HepG2 (cell line): ENCODE measurements around the gene MRPS31. TPM values are rescaled to one million over a fixed set of nuclear protein-coding genes. Genes with fewer than 3 reads are reported as not detected.
A peak's percentile ranks its signal among the peaks of the same experiment; 100 is the strongest.

ENCODE experiments used
- DPF2 ChIP-seq: sonication (generic); formaldehyde crosslinking; IDR thresholded peaks from 2 replicates; pipeline ENCODE4 v1.4.0; 2020; ENCODE audit warnings: mild to moderate bottlenecking, low read depth, missing genetic modification reagents, borderline replicate concordance
- ISL2 ChIP-seq: sonication (generic); formaldehyde crosslinking; IDR thresholded peaks from 2 replicates; pipeline ENCODE4 v1.5.0; 2020; ENCODE audit warnings: missing genetic modification reagents
- KDM6A ChIP-seq: IDR thresholded peaks from 2 replicates; pipeline ENCODE4 v1.6.1; 2016; ENCODE audit warnings: low read depth
- MBD4 ChIP-seq: IDR thresholded peaks from 2 replicates; pipeline ENCODE4 v1.6.1; 2012; ENCODE audit warnings: low read length, inconsistent platforms, borderline replicate concordance
- MZF1 ChIP-seq: sonication (generic); formaldehyde crosslinking; IDR thresholded peaks from 2 replicates; pipeline ENCODE4 v1.8.1; 2023; ENCODE audit warnings: mild to moderate bottlenecking, missing genetic modification reagents, borderline replicate concordance
- PPARG ChIP-seq: conservative IDR thresholded peaks from 2 replicates; pipeline ENCODE4 v1.6.1; 2016; ENCODE audit warnings: missing biosample characterization, missing genetic modification reagents
- ZBTB34 ChIP-seq: sonication (generic); formaldehyde crosslinking; IDR thresholded peaks from 2 replicates; pipeline ENCODE4 v1.8.0; 2022; ENCODE audit warnings: mild to moderate bottlenecking, missing genetic modification reagents
- ZGPAT ChIP-seq: IDR thresholded peaks from 2 replicates; pipeline ENCODE4 v1.6.1; 2016; ENCODE audit warnings: mild to moderate bottlenecking
- ZNF20 ChIP-seq: sonication (generic); formaldehyde crosslinking; IDR thresholded peaks from 2 replicates; pipeline ENCODE4 v1.4.0; 2020; ENCODE audit warnings: mild to moderate bottlenecking, moderate library complexity, missing genetic modification reagents
- ZNF256 ChIP-seq: sonication (generic); formaldehyde crosslinking; conservative IDR thresholded peaks from 2 replicates; pipeline ENCODE4 v1.4.0; 2020; ENCODE audit warnings: missing genetic modification reagents
- ZNF280B ChIP-seq: sonication (generic); formaldehyde crosslinking; IDR thresholded peaks from 2 replicates; pipeline ENCODE4 v1.5.0; 2020; ENCODE audit warnings: missing genetic modification reagents, mild to moderate bottlenecking, borderline replicate concordance
- ZNF317 ChIP-seq: sonication (generic); formaldehyde crosslinking; IDR thresholded peaks from 2 replicates; pipeline ENCODE4 v1.5.0; 2020; ENCODE audit warnings: mild to moderate bottlenecking, missing genetic modification reagents
- ZNF367 ChIP-seq: sonication (generic); formaldehyde crosslinking; IDR thresholded peaks from 2 replicates; pipeline ENCODE4 v1.4.0; 2020; ENCODE audit warnings: missing genetic modification reagents, borderline replicate concordance
- ZNF460 ChIP-seq: sonication (generic); formaldehyde crosslinking; IDR thresholded peaks from 2 replicates; pipeline ENCODE4 v1.5.1; 2020; ENCODE audit warnings: missing genetic modification reagents, mild to moderate bottlenecking, borderline replicate concordance
- ZNF678 ChIP-seq: sonication (generic); formaldehyde crosslinking; IDR thresholded peaks from 2 replicates; pipeline ENCODE4 v1.4.0; 2020; ENCODE audit warnings: mild to moderate bottlenecking, missing genetic modification reagents
- ZNF709 ChIP-seq: sonication (generic); formaldehyde crosslinking; IDR thresholded peaks from 2 replicates; pipeline ENCODE4 v1.5.0; 2020; ENCODE audit warnings: mild to moderate bottlenecking, missing genetic modification reagents
- ZNF737 ChIP-seq: sonication (generic); formaldehyde crosslinking; IDR thresholded peaks from 2 replicates; pipeline ENCODE4 v1.5.0; 2020; ENCODE audit warnings: missing genetic modification reagents, mild to moderate bottlenecking, borderline replicate concordance
- ZNF766 ChIP-seq: sonication (generic); formaldehyde crosslinking; IDR thresholded peaks from 2 replicates; pipeline ENCODE4 v1.5.0; 2020; ENCODE audit warnings: missing genetic modification reagents, borderline replicate concordance
- ZNF776 ChIP-seq: sonication (generic); formaldehyde crosslinking; IDR thresholded peaks from 2 replicates; pipeline ENCODE4 v1.4.0; 2020; ENCODE audit warnings: mild to moderate bottlenecking, missing genetic modification reagents
- polyA plus RNA-seq, 8 experiments: library from polyadenylated mRNA; depleted of rRNA in 3 of 8; stranded (reverse) in 7 of 8; unstranded in 1 of 8; fragments of >200 nt; fragmentation: Illumina TruSeq in 4 of 8; extraction: Trizol in 4 of 8; gene quantifications; 2 replicates each; pipeline versions ENCODE4 v1.2.1 to v1.2.3, GENCODE V29; 2011 to 2016; ENCODE audit warnings: low read depth in 4 of 8, missing spikeins in 1 of 8, mixed read lengths in 1 of 8; ENCODE audit not compliant: insufficient read depth in 1 of 8
- total RNA-seq, 5 experiments: library from RNA; depleted of rRNA; stranded (reverse); fragments of >200 nt; fragmentation: Illumina TruSeq; extraction: Trizol; gene quantifications; 2 replicates each; pipeline ENCODE4 v1.2.3, GENCODE V29; 2016; ENCODE audit warnings: low read depth in 1 of 5
- TF ChIP-seq, protein P1 (sequence below): IDR thresholded peaks from 2 replicates; pipeline ENCODE4 v1.6.1; 2016; ENCODE audit warnings: mild to moderate bottlenecking, missing biosample characterization, missing genetic modification reagents
- TF ChIP-seq, protein P2 (sequence below): sonication (generic); formaldehyde crosslinking; IDR thresholded peaks from 2 replicates; pipeline ENCODE4 v1.9.0; 2022; ENCODE audit warnings: missing genetic modification reagents, mild to moderate bottlenecking, borderline replicate concordance
- TF ChIP-seq, protein P3 (sequence below): IDR thresholded peaks from 2 replicates; pipeline ENCODE4 v1.6.1; 2016; ENCODE audit warnings: missing genetic modification reagents, missing compliant biosample characterization

MRPS31 gene
- total and polyA plus RNA-seq, 2 of the 13 experiments (the other 11 are each of a cell fraction or from before 2014, with no cell fraction given): 23.7 to 34.1 TPM

DNA sequence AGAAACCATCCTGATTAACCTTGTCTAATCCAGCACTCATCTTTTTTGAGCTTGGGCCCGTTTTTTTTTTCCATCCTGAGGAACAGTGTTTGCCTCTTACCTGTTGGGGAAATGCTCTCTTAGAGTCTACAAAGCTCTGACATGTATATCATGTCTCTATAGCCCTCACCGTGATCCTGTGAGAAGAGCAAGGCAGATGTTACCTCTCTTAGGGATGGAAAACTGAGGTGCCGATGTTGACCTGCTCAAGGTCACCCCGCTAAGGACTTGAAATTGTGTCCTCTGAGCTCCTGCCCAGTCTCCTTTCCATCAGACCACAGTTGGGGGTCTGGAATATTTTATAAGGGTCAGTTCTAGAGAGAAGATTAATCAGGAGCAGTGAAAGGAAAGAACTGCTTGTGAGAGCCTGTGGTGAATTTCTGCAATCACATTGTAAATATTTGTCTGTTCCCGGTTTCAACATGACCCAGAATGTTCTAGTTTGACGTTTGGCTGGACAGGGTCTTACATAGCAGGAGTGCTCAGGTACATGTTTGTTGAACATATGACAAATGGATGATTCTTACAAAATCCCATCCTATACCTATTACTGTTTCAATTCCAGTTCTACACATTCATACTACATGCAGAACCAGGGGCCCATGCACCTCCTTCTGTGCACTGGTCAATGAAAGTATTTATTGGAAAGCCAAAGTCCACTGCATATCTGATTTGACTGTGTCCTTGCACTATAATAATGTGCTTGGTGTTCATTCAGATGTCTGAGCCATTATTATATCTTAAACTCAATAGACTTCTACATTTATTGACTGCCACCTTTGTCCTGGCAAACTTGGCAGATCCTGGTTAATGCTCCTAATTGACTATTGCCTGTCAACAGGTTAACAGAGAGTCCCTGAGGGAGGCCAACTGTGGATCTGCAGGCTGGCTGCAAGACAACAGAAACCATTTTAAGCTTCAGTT lies 30.5 kb upstream of the MRPS31 start (continued):
- TF ChIP-seq ZNF460 (CRISPR knock-in tag) (no peak), ZNF367 (no peak), ISL2 (CRISPR knock-in tag) (peak; percentile 51), MBD4 (no peak), ZNF709 (CRISPR knock-in tag) (0 out of 2 replicates have a peak, but pooled peaks have one; percentile 5), KDM6A (CRISPR knock-in tag) (0 out of 2 replicates have a peak, but pooled peaks have one; percentile 21), ZNF766 (CRISPR knock-in tag) (no peak), ZNF678 (CRISPR knock-in tag) (no peak), ZNF20 (CRISPR knock-in tag) (no peak), ZNF737 (CRISPR knock-in tag) (no peak), ZNF256 (0 out of 2 replicates have a peak, but pooled peaks have one; percentile 26), ZNF317 (peak; percentile 55; the same call in 1 of the 2 replicates), DPF2 (peak; percentile 66; the same call in 1 of the 2 replicates), ZNF776 (CRISPR knock-in tag) (no peak), ZNF280B (CRISPR knock-in tag) (no peak), PPARG (CRISPR knock-in tag) (no peak), ZBTB34 (peak; percentile 71; the same call in 1 of the 2 replicates), MZF1 (no peak), ZGPAT (CRISPR knock-in tag) (no peak)
- TF ChIP-seq, protein P1, sequence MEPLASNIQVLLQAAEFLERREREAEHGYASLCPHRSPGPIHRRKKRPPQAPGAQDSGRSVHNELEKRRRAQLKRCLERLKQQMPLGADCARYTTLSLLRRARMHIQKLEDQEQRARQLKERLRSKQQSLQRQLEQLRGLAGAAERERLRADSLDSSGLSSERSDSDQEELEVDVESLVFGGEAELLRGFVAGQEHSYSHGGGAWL: no peak
- TF ChIP-seq, protein P2, sequence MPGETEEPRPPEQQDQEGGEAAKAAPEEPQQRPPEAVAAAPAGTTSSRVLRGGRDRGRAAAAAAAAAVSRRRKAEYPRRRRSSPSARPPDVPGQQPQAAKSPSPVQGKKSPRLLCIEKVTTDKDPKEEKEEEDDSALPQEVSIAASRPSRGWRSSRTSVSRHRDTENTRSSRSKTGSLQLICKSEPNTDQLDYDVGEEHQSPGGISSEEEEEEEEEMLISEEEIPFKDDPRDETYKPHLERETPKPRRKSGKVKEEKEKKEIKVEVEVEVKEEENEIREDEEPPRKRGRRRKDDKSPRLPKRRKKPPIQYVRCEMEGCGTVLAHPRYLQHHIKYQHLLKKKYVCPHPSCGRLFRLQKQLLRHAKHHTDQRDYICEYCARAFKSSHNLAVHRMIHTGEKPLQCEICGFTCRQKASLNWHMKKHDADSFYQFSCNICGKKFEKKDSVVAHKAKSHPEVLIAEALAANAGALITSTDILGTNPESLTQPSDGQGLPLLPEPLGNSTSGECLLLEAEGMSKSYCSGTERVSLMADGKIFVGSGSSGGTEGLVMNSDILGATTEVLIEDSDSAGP (CRISPR knock-in tag): no peak
- TF ChIP-seq, protein P3, sequence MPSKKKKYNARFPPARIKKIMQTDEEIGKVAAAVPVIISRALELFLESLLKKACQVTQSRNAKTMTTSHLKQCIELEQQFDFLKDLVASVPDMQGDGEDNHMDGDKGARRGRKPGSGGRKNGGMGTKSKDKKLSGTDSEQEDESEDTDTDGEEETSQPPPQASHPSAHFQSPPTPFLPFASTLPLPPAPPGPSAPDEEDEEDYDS (CRISPR knock-in tag): peak; percentile 10; the same call in 1 of the 2 replicates
